HG02973 (cell line): ENCODE results near the gene LILRB5.
"Not testable (repeated sequence)": the region's sequence is repeated elsewhere in the genome, so short reads cannot be mapped to it uniquely, and the experiment has no call there.

ENCODE experiments used
- ATAC-seq: cut with Tn5 transposase; IDR thresholded peaks from one replicate; pipeline ENCODE4 v1.9.1; 2021; ENCODE audit warnings: moderate library complexity; ENCODE audit not compliant: unreplicated experiment

The LILRB5 gene

GRCh38 chr19:54217517-54218247 lies 39.4 kb downstream of the LILRB5 start:
- ATAC-seq, result not testable (repeated sequence)

GRCh38 chr19:54216869-54217268 lies 40.2 kb downstream of the LILRB5 start:
- no peak for ATAC-seq

- not testable (repeated sequence) for ATAC-seq
These were observed 42.3 kb downstream of the LILRB5 start for GRCh38 chr19:54214734-54215133.

- not testable (repeated sequence) for ATAC-seq
These were observed 42.9 kb downstream of the LILRB5 start for GRCh38 chr19:54214217-54214616.

GRCh38 chr19:54211235-54211634 lies 45.8 kb downstream of the LILRB5 start:
- no peak for ATAC-seq

GRCh38 chr19:54209811-54210494 lies 47.1 kb downstream of the LILRB5 start:
- ATAC-seq, result no peak

- ATAC-seq, result no peak
These were observed 47.8 kb downstream of the LILRB5 start for GRCh38 chr19:54209058-54209810.

- ATAC-seq, result no peak
These were observed 48.4 kb downstream of the LILRB5 start for GRCh38 chr19:54208784-54209057.

GRCh38 chr19:54207983-54208783 lies 48.9 kb downstream of the LILRB5 start:
- ATAC-seq, result peak; percentile 43

GRCh38 chr19:54207676-54207982 lies 49.4 kb downstream of the LILRB5 start:
- no peak for ATAC-seq

- ATAC-seq, result not testable (repeated sequence)
These were observed 49.9 kb downstream of the LILRB5 start for GRCh38 chr19:54207193-54207592.

- ATAC-seq, result no peak
These were observed 50.3 kb downstream of the LILRB5 start for GRCh38 chr19:54206831-54207177.

GRCh38 chr19:54206030-54206830 lies 50.8 kb downstream of the LILRB5 start:
- no peak for ATAC-seq

GRCh38 chr19:54204767-54205468 lies 52.2 kb downstream of the LILRB5 start:
- ATAC-seq, result no peak

- ATAC-seq, result no peak
These were observed 53.9 kb downstream of the LILRB5 start for GRCh38 chr19:54203151-54203611.

GRCh38 chr19:54201980-54202379 lies 55.1 kb downstream of the LILRB5 start:
- ATAC-seq, result no peak

GRCh38 chr19:54201172-54201701 lies 55.8 kb downstream of the LILRB5 start:
- ATAC-seq, result no peak
